Measurements from ENCODE around the gene ACOX1. TPM values are rescaled to one million over a fixed set of nuclear protein-coding genes. Genes with fewer than 3 reads are reported as not detected.

ACOX1 gene
- polyA plus RNA-seq, 12 donors = 16.8 to 23.3 (median 20.8) TPM; not detected in 1

DNA sequence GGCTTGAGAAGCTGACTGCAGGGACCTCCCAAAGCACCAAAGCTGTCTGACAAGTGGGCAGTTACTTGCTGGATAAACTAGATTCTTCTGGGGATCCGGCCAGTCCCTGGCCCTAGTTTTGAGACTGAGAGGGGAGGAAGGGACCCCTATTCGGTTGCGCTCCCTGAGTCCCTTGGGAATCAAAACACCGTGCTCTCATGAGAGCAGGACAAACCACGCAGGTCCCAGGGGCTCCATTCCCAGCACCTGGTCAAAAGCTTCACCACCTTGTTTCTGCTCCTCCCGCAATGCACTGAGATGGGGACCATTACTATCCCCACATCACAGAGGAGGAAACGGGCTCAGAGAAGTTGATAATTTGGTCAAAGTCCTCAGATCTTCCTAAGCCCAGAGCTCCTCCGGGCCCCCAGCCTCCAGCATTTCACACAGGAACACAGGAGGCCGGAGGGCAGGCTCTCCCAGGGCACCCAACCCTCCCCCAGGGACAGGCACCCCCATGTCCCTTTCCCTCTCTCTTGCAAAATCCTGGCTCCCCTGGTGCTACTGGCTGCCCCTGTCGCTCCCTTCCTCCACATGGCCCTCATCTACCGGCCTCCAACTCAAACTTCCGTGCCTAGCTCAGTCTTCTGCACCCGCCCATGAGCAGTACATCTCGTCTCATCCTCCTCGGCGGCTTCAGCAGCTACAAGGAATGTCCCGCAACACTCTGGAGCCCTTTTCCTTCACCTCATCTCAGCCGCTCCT is 85.5 kb downstream of the ACOX1 start:
- no peak for DNase-seq

GRCh38 chr17:75892556-75893224 is 86.3 kb downstream of the ACOX1 start:
- DNase-seq = no peak

- DNase-seq = no peak
Measured at GRCh38 chr17:75891605-75892555, 87.1 kb downstream of the ACOX1 start.

Other genes starting within 250 kb of the ACOX1 start
- gene GALK1, start 214.0 kb downstream of the ACOX1 start, polyA plus RNA-seq (ENCODE audit: insufficient read length in 12 of 12) = 10 to 100 TPM in 11 of 12 donors, not detected in 1; 15.1 to 26.5 (median 21.0) TPM
- 10 to 100 TPM in 11 of 12 donors, not detected in 1; 20.5 to 42.4 (median 26.6) TPM for gene UNK, start 194.4 kb downstream of the ACOX1 start, polyA plus RNA-seq (ENCODE audit: insufficient read length in 12 of 12)
- 10 to 100 TPM in 2 of 12 donors, 1 to 10 TPM in 9, not detected in 1; 3.1 to 14.7 (median 3.9) TPM for gene UNC13D, start 134.8 kb downstream of the ACOX1 start, polyA plus RNA-seq (ENCODE audit: insufficient read length in 12 of 12)
- gene WBP2, start 123.8 kb downstream of the ACOX1 start, polyA plus RNA-seq (ENCODE audit: insufficient read length in 12 of 12) = 100 to 1,000 TPM in 1 of 12 donors, 10 to 100 TPM in 10, not detected in 1; 43.3 to 104 (median 48.5) TPM
- 10 to 100 TPM in 11 of 12 donors, not detected in 1; 15.8 to 46.4 (median 21.5) TPM for gene TRIM47, start 100.6 kb downstream of the ACOX1 start, polyA plus RNA-seq (ENCODE audit: insufficient read length in 12 of 12)
- gene TRIM65, start 82.2 kb downstream of the ACOX1 start, polyA plus RNA-seq (ENCODE audit: insufficient read length in 12 of 12) = 10 to 100 TPM in 11 of 12 donors, not detected in 1; 11.9 to 19.8 (median 13.9) TPM
- gene MRPL38, start 74.3 kb downstream of the ACOX1 start, polyA plus RNA-seq (ENCODE audit: insufficient read length in 12 of 12) = 100 to 1,000 TPM in 1 of 12 donors, 10 to 100 TPM in 10, not detected in 1; 44.7 to 117 (median 54.7) TPM
- gene FBF1, start 38.1 kb downstream of the ACOX1 start, polyA plus RNA-seq (ENCODE audit: insufficient read length in 12 of 12) = 10 to 100 TPM in 2 of 12 donors, 1 to 10 TPM in 9, not detected in 1; 3.5 to 15.9 (median 6.5) TPM
- 10 to 100 TPM in 9 of 12 donors, 1 to 10 TPM in 2, not detected in 1; 8.5 to 21.1 (median 13.1) TPM for gene TEN1, start 74 bp upstream of the ACOX1 start, polyA plus RNA-seq (ENCODE audit: insufficient read length in 12 of 12)
- gene CDK3, start 21.7 kb upstream of the ACOX1 start, polyA plus RNA-seq (ENCODE audit: insufficient read length in 12 of 12) = 10 to 100 TPM in 2 of 12 donors, 1 to 10 TPM in 8, not detected in 2; 3.5 to 16.6 (median 6.9) TPM
- gene EVPL, start 48.1 kb upstream of the ACOX1 start, polyA plus RNA-seq (ENCODE audit: insufficient read length in 12 of 12) = 10 to 100 TPM in 3 of 12 donors, 1 to 10 TPM in 1, under 1 TPM in 6, not detected in 2; 0.12 to 47.8 (median 0.44) TPM
- gene SRP68, start 93.4 kb upstream of the ACOX1 start, polyA plus RNA-seq (ENCODE audit: insufficient read length in 12 of 12) = 100 to 1,000 TPM in 1 of 12 donors, 10 to 100 TPM in 10, not detected in 1; 69.3 to 244 (median 80.1) TPM
- not detected for gene GALR2, start 95.6 kb upstream of the ACOX1 start, polyA plus RNA-seq (ENCODE audit: insufficient read length in 12 of 12)
- 1 to 10 TPM in 9 of 12 donors, under 1 TPM in 1, not detected in 2; 0.45 to 8.0 (median 5.1) TPM for gene ZACN, start 100.0 kb upstream of the ACOX1 start, polyA plus RNA-seq (ENCODE audit: insufficient read length in 12 of 12)
- gene EXOC7, start 124.6 kb upstream of the ACOX1 start, polyA plus RNA-seq (ENCODE audit: insufficient read length in 12 of 12) = 100 to 1,000 TPM in 3 of 12 donors, 10 to 100 TPM in 9; 56.3 to 120 (median 90.6) TPM
- under 1 TPM in 5 of 12 donors, not detected in 7; 0.08 to 0.45 (median 0.12) TPM for gene FOXJ1, start 162.1 kb upstream of the ACOX1 start, polyA plus RNA-seq (ENCODE audit: insufficient read length in 12 of 12)

All from muscle of arm (tissue), 12 donors.